NCI-H345 treated with DMSO at 0.1 percent for 48 hours (cell line): ENCODE results near the gene DPH1.
"Not testable (repeated sequence)": the region's sequence is repeated elsewhere in the genome, so short reads cannot be mapped to it uniquely, and the experiment has no call there.

Experiments used
- DNase-seq: peaks from one replicate; lab custom pipeline; 2025; ENCODE audit not compliant: unreplicated experiment; lab: John Stamatoyannopoulos, UW

The DPH1 gene

GRCh38 chr17:2008332-2009126 is 21.4 kb upstream of the DPH1 start:
- DNase-seq = no peak

- no peak for DNase-seq
These were observed 20.2 kb upstream of the DPH1 start for GRCh38 chr17:2009737-2010136.

GRCh38 chr17:2011411-2012371 is 18.3 kb upstream of the DPH1 start:
- DNase-seq = no peak

GRCh38 chr17:2012499-2012898 is 17.5 kb upstream of the DPH1 start:
- DNase-seq = no peak

- DNase-seq = not testable (repeated sequence)
These were observed 16.5 kb upstream of the DPH1 start for GRCh38 chr17:2013220-2013993.

- DNase-seq = no peak
These were observed 16.0 kb upstream of the DPH1 start for GRCh38 chr17:2013994-2014317.

GRCh38 chr17:2015314-2015713 is 14.6 kb upstream of the DPH1 start:
- DNase-seq = no peak

GRCh38 chr17:2016494-2016893 is 13.5 kb upstream of the DPH1 start:
- DNase-seq = no peak

GRCh38 chr17:2017274-2017941 is 12.5 kb upstream of the DPH1 start:
- no peak for DNase-seq

- peak; percentile 22 for DNase-seq
These were observed 11.0 kb upstream of the DPH1 start for GRCh38 chr17:2018716-2019510.

GRCh38 chr17:2019723-2020122 is 10.2 kb upstream of the DPH1 start:
- DNase-seq = no peak

GRCh38 chr17:2020721-2021120 is 9.2 kb upstream of the DPH1 start:
- no peak for DNase-seq

- DNase-seq = no peak
These were observed 7.2 kb upstream of the DPH1 start for GRCh38 chr17:2022647-2023240.

- no peak for DNase-seq
These were observed 6.7 kb upstream of the DPH1 start for GRCh38 chr17:2023256-2023655.

- DNase-seq = no peak
These were observed 6.0 kb upstream of the DPH1 start for GRCh38 chr17:2023692-2024571.

- no peak for DNase-seq
These were observed 5.3 kb upstream of the DPH1 start for GRCh38 chr17:2024572-2025219.

- no peak for DNase-seq
These were observed 4.7 kb upstream of the DPH1 start, which contains the start of gene RTN4RL1 for GRCh38 chr17:2025220-2025621. TSS of gene RTN4RL1 (minus strand) at chr17:2025334. CDS start at chr17:2024865, 469 bp downstream.
